GM12878 (cell line): Measurements from ENCODE around the gene PLAC8L1. TPM values are rescaled to one million over a fixed set of nuclear protein-coding genes. Genes with fewer than 3 reads are reported as not detected.
A peak's percentile ranks its signal among the peaks of the same experiment; 100 is the strongest.

ENCODE experiments used
- ATAC-seq: fragments of 200-7000 bp; cut with Tn5 transposase; 3 replicates; pipeline ENCODE4 v1.9.1; 2020; ENCODE audit warnings: mild to moderate bottlenecking, moderate library complexity
- BruUV-seq: library from RNA; stranded (reverse); fragments of 400-500 nt; replicated peaks from 2 replicates; lab custom pipeline; 2021; lab: Mats Ljungman, UMichigan
- CTCF ChIA-PET: fragments of 300-600 bp; sonication (Branson Sonifier 250); formaldehyde crosslinking; extraction: SDS; loops from one replicate; lab custom pipeline; 2021; ENCODE audit warnings: inconsistent platforms; lab: Yijun Ruan, JAX
- POLR2A ChIA-PET: fragments of 350-600 bp; formaldehyde crosslinking; extraction: SDS; loops from one replicate; lab custom pipeline; 2021; ENCODE audit warnings: inconsistent platforms; lab: Charles Lee
- RAD21 ChIA-PET: fragments of 300-600 bp; sonication (Branson Sonifier 250); formaldehyde crosslinking; loops from one replicate; lab custom pipeline; 2023; ENCODE audit warnings: antibody characterized with exemption; ENCODE audit not compliant: unreplicated experiment; lab: Charles Lee
- SMC1A ChIA-PET: fragments of 300-600 bp; sonication (Branson Sonifier 250); formaldehyde crosslinking; loops from one replicate; lab custom pipeline; 2023; ENCODE audit not compliant: unreplicated experiment, uncharacterized antibody; lab: Charles Lee
- DNase-seq: peaks from one replicate; pipeline ENCODE4 v3.0.0-alpha.2; 2011; ENCODE audit warnings: low read depth, low spot score
- FAIRE-seq: peaks from 3 replicates; lab custom pipeline; 2011; peaks lifted over from hg19 to GRCh38; lab: Jason Lieb, UNC
- H2AFZ ChIP-seq: 2 replicates; pipeline ENCODE4 v1.6.0; 2011; ENCODE audit warnings: low read depth, low read length, control low read depth; ENCODE audit not compliant: control insufficient read depth
- H3K27ac ChIP-seq: 2 replicates; pipeline ENCODE4 v1.5.1; 2011; ENCODE audit warnings: control low read depth; ENCODE audit not compliant: control insufficient read depth, insufficient read depth
- H3K27me3 ChIP-seq, 2 experiments: replicated peaks in 1 of 2; 2 replicates each; pipeline versions ENCODE4 v1.6.0 to v1.6.1; 2011; ENCODE audit warnings: low read length in 1 of 2; ENCODE audit not compliant: control insufficient read depth in 2 of 2, insufficient read depth in 2 of 2
- H3K36me3 ChIP-seq, 2 experiments: 2 replicates each; pipeline ENCODE4 v1.5.1; 2011; ENCODE audit warnings: low read length in 1 of 2; ENCODE audit not compliant: control insufficient read depth in 2 of 2, insufficient read depth in 2 of 2
- H3K4me1 ChIP-seq: 2 replicates; pipeline ENCODE4 v1.6.1; 2011; ENCODE audit warnings: mild to moderate bottlenecking, low read length, moderate library complexity, mixed read lengths; ENCODE audit not compliant: control insufficient read depth, insufficient read depth
- H3K4me2 ChIP-seq: 2 replicates; pipeline ENCODE4 v1.6.0; 2011; ENCODE audit warnings: control low read depth; ENCODE audit not compliant: control insufficient read depth, insufficient read depth
- H3K4me3 ChIP-seq: fragments of 200-600 bp; sonication (generic); 2 replicates; pipeline ENCODE4 v1.5.1; 2016
- H3K79me2 ChIP-seq: 2 replicates; pipeline ENCODE4 v1.6.0; 2011; ENCODE audit warnings: low read length; ENCODE audit not compliant: control insufficient read depth, insufficient read depth
- H3K9ac ChIP-seq: 2 replicates; pipeline ENCODE4 v1.8.0; 2011; ENCODE audit warnings: low read length, control low read depth, mixed read lengths; ENCODE audit not compliant: control insufficient read depth, insufficient read depth
- H3K9me3 ChIP-seq: replicated peaks from 3 replicates; pipeline ENCODE4 v1.5.1; 2011; ENCODE audit warnings: mild to moderate bottlenecking, low read length; ENCODE audit not compliant: control insufficient read depth, insufficient read depth
- H4K20me1 ChIP-seq: 2 replicates; pipeline ENCODE4 v1.6.0; 2011; ENCODE audit not compliant: control insufficient read depth, insufficient read depth
- BACH1 ChIP-seq: fragments of 450-650 bp; IDR thresholded peaks from 2 replicates; pipeline ENCODE4 v1.6.1; 2017; ENCODE audit warnings: mild to moderate bottlenecking, borderline replicate concordance
- DPF2 ChIP-seq: fragments of 450-650 bp; IDR thresholded peaks from 2 replicates; pipeline ENCODE4 v1.6.1; 2017; ENCODE audit warnings: mild to moderate bottlenecking
- GATAD2B ChIP-seq: fragments of 450-650 bp; conservative IDR thresholded peaks from 2 replicates; pipeline ENCODE4 v1.6.1; 2017; ENCODE audit warnings: low read depth, mild to moderate bottlenecking, moderate library complexity
- JUNB ChIP-seq: IDR thresholded peaks from 2 replicates; pipeline ENCODE4 v1.6.1; 2016; ENCODE audit warnings: antibody characterized with exemption, mild to moderate bottlenecking
- NR2C1 ChIP-seq: fragments of 450-650 bp; IDR thresholded peaks from 2 replicates; pipeline ENCODE4 v1.6.1; 2017; ENCODE audit warnings: antibody characterized with exemption, mild to moderate bottlenecking, moderate library complexity
- PBX3 ChIP-seq: IDR thresholded peaks from 2 replicates; pipeline ENCODE4 v1.6.1; 2011; ENCODE audit warnings: mild to moderate bottlenecking, low read depth, low read length, moderate library complexity; ENCODE audit not compliant: insufficient replicate concordance
- RELB ChIP-seq: fragments of 450-650 bp; IDR thresholded peaks from 2 replicates; pipeline ENCODE4 v1.6.1; 2017; ENCODE audit warnings: low read depth, mild to moderate bottlenecking, moderate library complexity
- SMAD5 ChIP-seq: IDR thresholded peaks from 2 replicates; pipeline ENCODE4 v1.6.1; 2016; ENCODE audit warnings: antibody characterized with exemption, low read depth
- WRNIP1 ChIP-seq: IDR thresholded peaks from 2 replicates; pipeline ENCODE4 v1.6.1; 2011; ENCODE audit warnings: low read depth, low read length, improper control_type of control experiment, borderline replicate concordance
- ZSCAN29 ChIP-seq: fragments of 450-650 bp; IDR thresholded peaks from 2 replicates; pipeline ENCODE4 v1.6.1; 2017; ENCODE audit warnings: mild to moderate bottlenecking, moderate library complexity
- WGBS: methylation state at CpG from one replicate; pipeline ENCODE4 v1.1.6; 2016; ENCODE audit warnings: low lambda C conversion rate; ENCODE audit not compliant: insufficient replicate concordance, insufficient coverage; ENCODE audit errors: missing lambda C conversion rate; 5-methylcytosine and 5-hydroxymethylcytosine counted together
- in situ Hi-C: fragments of 300-500 bp; cut with MboI; formaldehyde crosslinking; loops from 9 replicates; pipeline ENCODE4 v1.14.3; 2018; ENCODE audit warnings: mixed read lengths
- intact Hi-C: fragments of 100-400 bp; cut with micrococcal nuclease; formaldehyde crosslinking; loops from one replicate; pipeline ENCODE4 v1.14.2; 2022; ENCODE audit not compliant: unreplicated experiment
- polyA plus RNA-seq, 11 experiments: library from polyadenylated mRNA; depleted of rRNA in 4 of 11; unstranded in 6 of 11; stranded (reverse) in 5 of 11; fragments of >200 nt; fragmentation: Nextera tagmentation in 4 of 11; fragmentation: Illumina TruSeq in 1 of 11; extraction: Ambion mirVana in 4 of 11; extraction: Trizol in 1 of 11; gene quantifications; 1 replicate in 1 of 11; 2 replicates in 10 of 11; pipeline versions ENCODE4 v1.2.1 to v1.2.3, GENCODE V29; 2011 to 2016; ENCODE audit warnings: inconsistent platforms in 2 of 11, missing spikeins in 2 of 11, low read depth in 1 of 11
- total RNA-seq, 4 experiments: library from RNA; depleted of rRNA in 3 of 4; stranded (reverse); fragments of >200 nt in 3 of 4; fragmentation: Illumina TruSeq in 1 of 4; extraction: Trizol in 1 of 4; gene quantifications; 2 replicates each; pipeline versions ENCODE4 v1.2.1 to v1.2.3, GENCODE V29; 2013 to 2021

PLAC8L1 gene
- total and polyA plus RNA-seq, 10 of the 15 experiments (the other 5 are each of a cell fraction or from before 2014, with no cell fraction given) = 0.17 to 0.39 (median 0.24) TPM; not detected in 4

- BruUV-seq = no TSS peak
- SMC1A ChIA-PET = no interaction called here
These were observed 35.6 kb downstream of the PLAC8L1 start for GRCh38 chr5:146069780-146070099.

More at GRCh38 chr5:146069780-146070099, 35.6 kb downstream of the PLAC8L1 start:
- RAD21 ChIA-PET = no interaction called here
- intact Hi-C loops = no loop called here
- no peak for TF ChIP-seq DPF2
- no peak for TF ChIP-seq BACH1
- no peak for TF ChIP-seq GATAD2B
- no peak for TF ChIP-seq NR2C1
- TF ChIP-seq PBX3 = no peak
- no peak for TF ChIP-seq SMAD5
- no peak for TF ChIP-seq ZSCAN29
- no peak for TF ChIP-seq JUNB
- no peak for TF ChIP-seq RELB
- no peak for TF ChIP-seq WRNIP1
- Histone ChIP-seq H2AFZ (no peak overlapping the region), H3K27me3 (no peaks in the 10 kb centered on the region), H3K79me2 (no peaks in the 10 kb centered on the region), H3K27ac (0 out of 2 replicates have a peak overlapping the region, but pooled peaks have one; percentile 20), H3K9ac (no peak overlapping the region), H3K9me3 (no peaks in the 10 kb centered on the region), H3K4me3 (peak overlapping the region; percentile 2; the same call in 1 of the 2 replicates), H4K20me1 (no peaks in the 10 kb centered on the region), H3K4me2 (peak overlapping the region; percentile 63), H3K4me1 (peaks cover 20% of the 10 kb centered on the region), H3K36me3 (no peaks in the 10 kb centered on the region)
- 18% methylated on average over 2 of the region's 2 CpGs for WGBS
- peak; percentile 55 for ATAC-seq
- peak; percentile 17 for DNase-seq
- in situ Hi-C loops = no loop called here
- no peak for FAIRE-seq
- POLR2A ChIA-PET = no interaction called here
- CTCF ChIA-PET = no interaction called here
